Measurements from ENCODE around the gene CCDC192. TPM values are rescaled to one million over a fixed set of nuclear protein-coding genes. Genes with fewer than 3 reads are reported as not detected.
"Not testable (repeated sequence)": the region's sequence is repeated elsewhere in the genome, so short reads cannot be mapped to it uniquely, and the experiment has no call there.

The CCDC192 gene
- total and polyA plus RNA-seq, 4 donors, result not detected

DNA sequence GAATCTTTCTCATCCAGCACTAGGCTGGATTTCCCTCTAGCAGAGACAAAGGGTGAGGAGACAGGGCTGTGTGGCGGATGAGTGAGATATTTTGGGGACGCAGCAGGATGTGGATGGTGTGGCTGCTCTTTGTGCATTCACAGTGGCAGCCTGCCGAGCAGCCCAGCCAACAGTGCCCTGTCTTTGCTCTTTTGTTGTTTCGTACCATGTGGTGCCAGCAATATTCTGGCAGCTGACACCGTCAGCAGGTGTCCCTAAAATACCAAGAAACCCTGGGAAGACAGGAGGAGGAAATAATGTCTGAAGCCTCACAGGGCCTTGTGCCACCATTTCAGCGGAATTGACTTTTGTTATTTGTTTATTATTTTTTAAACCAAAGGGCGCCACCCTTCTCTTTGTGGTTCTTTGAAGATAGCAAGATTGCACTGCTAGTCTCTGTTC lies 141.4 kb downstream of the CCDC192 start:
- no peaks in the 10 kb centered on the region for H3K27me3 ChIP-seq (ENCODE audit: control insufficient read depth in 1 of 2, insufficient read depth in 2 of 2, low read length in 1 of 2)
- H3K27ac ChIP-seq (ENCODE audit: low read depth in 1 of 2, low read length in 2 of 2), result no peak overlapping the region
- DNase-seq, result no peak
- WGBS, 2 donors, result 57 to 58% methylated on average over 7 of the region's 7 CpGs
- H3K36me3 ChIP-seq (ENCODE audit: control insufficient read depth in 1 of 2, insufficient read depth in 2 of 2, low read length in 1 of 2), result no peaks in the 10 kb centered on the region
- H3K9me3 ChIP-seq (ENCODE audit: control insufficient read depth, low read length), result no peaks in the 10 kb centered on the region
- intact Hi-C loops (cut with DNase I), result no loop called here
- H3K4me3 ChIP-seq (ENCODE audit: low read length in 2 of 2), result no peak overlapping the region
- ATAC-seq (ENCODE audit: low FRiP score), result no peak
- H3K4me1 ChIP-seq (ENCODE audit: control insufficient read depth in 1 of 2, insufficient read depth in 2 of 2, low read length in 2 of 2), result no peaks in the 10 kb centered on the region

DNA sequence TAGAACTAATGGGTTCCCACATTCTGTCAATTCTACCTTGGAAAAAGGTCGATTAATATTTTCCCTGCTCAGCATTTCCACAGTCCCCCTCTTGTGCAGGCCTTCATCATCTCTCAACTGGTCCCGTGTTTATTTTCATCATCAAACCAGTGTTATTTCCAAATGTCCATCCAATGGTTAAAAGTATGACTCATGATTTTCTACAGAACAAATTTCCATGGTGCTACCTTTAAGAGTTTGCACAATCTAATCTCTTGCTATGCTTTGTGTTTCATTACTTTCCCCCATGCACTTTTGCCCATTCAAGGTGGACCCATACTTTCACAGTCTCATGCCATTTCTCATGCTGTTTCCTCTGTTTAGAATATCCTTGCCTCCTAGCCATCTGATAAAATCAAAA lies 143.7 kb downstream of the CCDC192 start:
- DNase-seq (no peak), ATAC-seq (ENCODE audit: low FRiP score) (no peak)
- H3K4me1 ChIP-seq (ENCODE audit: control insufficient read depth in 1 of 2, insufficient read depth in 2 of 2, low read length in 2 of 2), result no peaks in the 10 kb centered on the region
- intact Hi-C loops (cut with DNase I), result no loop called here
- H3K27me3 ChIP-seq (ENCODE audit: control insufficient read depth in 1 of 2, insufficient read depth in 2 of 2, low read length in 1 of 2), result no peaks in the 10 kb centered on the region
- WGBS, 2 donors, result 94 to 97% methylated on average over 2 of the region's 2 CpGs
- H3K27ac ChIP-seq (ENCODE audit: low read depth in 1 of 2, low read length in 2 of 2), result no peak overlapping the region
- no peak overlapping the region for H3K4me3 ChIP-seq (ENCODE audit: low read length in 2 of 2)
- no peaks in the 10 kb centered on the region for H3K9me3 ChIP-seq (ENCODE audit: control insufficient read depth, low read length)
- H3K36me3 ChIP-seq (ENCODE audit: control insufficient read depth in 1 of 2, insufficient read depth in 2 of 2, low read length in 1 of 2), result no peaks in the 10 kb centered on the region

DNA sequence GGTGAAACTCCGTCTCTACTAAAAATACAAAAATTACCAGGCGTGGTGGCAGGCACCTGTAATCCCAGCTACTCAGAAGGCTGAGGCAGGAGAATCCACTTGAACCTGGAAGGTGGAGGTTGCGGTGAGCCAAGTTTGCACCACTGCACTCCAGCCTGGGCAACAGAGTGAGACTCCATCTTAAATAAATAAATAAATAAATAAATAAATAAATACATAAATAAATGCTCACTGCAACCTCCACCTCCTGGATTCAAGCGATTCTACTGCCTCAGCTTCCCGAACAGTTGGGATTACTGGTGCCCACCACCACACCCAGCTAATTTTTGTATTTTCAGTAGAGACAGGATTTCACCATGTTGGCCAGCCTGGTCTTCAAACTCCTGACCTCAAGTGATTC lies 144.4 kb downstream of the CCDC192 start:
- intact Hi-C loops (cut with DNase I); ATAC-seq (ENCODE audit: low FRiP score): not testable (repeated sequence)
- WGBS, 2 donors, result 98 to 99% methylated on average over 5 of the region's 5 CpGs

DNA sequence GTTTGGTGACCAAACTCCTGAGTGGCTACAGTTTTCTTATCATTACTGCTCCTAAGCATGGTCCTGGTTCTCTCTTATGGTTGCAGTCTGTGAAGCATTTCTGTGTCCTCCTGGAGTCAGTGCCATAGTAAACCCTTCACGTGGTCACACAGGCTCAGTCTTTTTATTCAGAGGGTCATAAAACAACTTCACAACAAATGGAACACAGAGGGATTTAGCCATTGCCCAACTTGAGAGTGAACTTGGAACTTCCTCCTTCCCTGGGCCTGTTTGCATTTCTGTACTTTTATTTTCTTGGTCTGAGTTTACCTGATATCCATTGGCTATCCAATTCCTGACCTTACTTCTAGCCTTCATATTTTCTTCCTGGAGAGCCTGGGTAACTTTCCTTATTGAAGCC lies 144.9 kb downstream of the CCDC192 start:
- Histone ChIP-seq H3K27me3 (ENCODE audit: control insufficient read depth in 1 of 2, insufficient read depth in 2 of 2, low read length in 1 of 2) (no peaks in the 10 kb centered on the region), H3K36me3 (ENCODE audit: control insufficient read depth in 1 of 2, insufficient read depth in 2 of 2, low read length in 1 of 2) (no peaks in the 10 kb centered on the region), H3K4me1 (ENCODE audit: control insufficient read depth in 1 of 2, insufficient read depth in 2 of 2, low read length in 2 of 2) (no peaks in the 10 kb centered on the region), H3K9me3 (ENCODE audit: control insufficient read depth, low read length) (no peaks in the 10 kb centered on the region), H3K27ac (ENCODE audit: low read depth in 1 of 2, low read length in 2 of 2) (no peak overlapping the region), H3K4me3 (ENCODE audit: low read length in 2 of 2) (no peak overlapping the region)
- intact Hi-C loops (cut with DNase I), result no loop called here
- no peak for ATAC-seq (ENCODE audit: low FRiP score)
- no peak for DNase-seq
- 61 to 63% methylated on average over 1 of the region's 1 CpG for whole genome bisulfite sequencing, 2 donors

More for the DNA sequence above, 144.4 kb downstream of the CCDC192 start:
- not testable (repeated sequence) for H3K27me3 ChIP-seq (ENCODE audit: control insufficient read depth in 1 of 2, insufficient read depth in 2 of 2, low read length in 1 of 2); H3K4me1 ChIP-seq (ENCODE audit: control insufficient read depth in 1 of 2, insufficient read depth in 2 of 2, low read length in 2 of 2); H3K4me3 ChIP-seq (ENCODE audit: low read length in 2 of 2); DNase-seq; H3K27ac ChIP-seq (ENCODE audit: low read depth in 1 of 2, low read length in 2 of 2); H3K36me3 ChIP-seq (ENCODE audit: control insufficient read depth in 1 of 2, insufficient read depth in 2 of 2, low read length in 1 of 2); H3K9me3 ChIP-seq (ENCODE audit: control insufficient read depth, low read length)

DNA sequence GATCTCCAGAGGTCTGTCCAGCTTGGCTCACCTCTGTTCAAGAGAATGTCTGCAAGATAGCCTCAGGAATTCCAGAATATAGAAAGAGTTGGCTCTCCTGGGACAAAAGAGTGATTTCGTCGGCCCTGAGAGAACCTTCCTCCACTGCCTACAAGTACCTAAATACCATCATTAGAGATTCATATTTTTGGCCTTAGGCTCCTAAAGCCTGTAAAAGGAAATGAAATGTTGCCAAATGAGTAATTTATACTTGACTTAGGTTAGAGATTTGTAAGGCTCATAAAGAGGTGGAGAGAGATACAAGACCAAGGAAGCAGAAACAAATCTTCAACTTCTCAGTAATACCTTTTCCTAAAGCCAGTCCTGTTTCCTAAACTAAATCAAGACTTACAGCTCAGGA lies 146.2 kb downstream of the CCDC192 start:
- Histone ChIP-seq H3K36me3 (ENCODE audit: control insufficient read depth in 1 of 2, insufficient read depth in 2 of 2, low read length in 1 of 2) (no peaks in the 10 kb centered on the region), H3K4me3 (ENCODE audit: low read length in 2 of 2) (no peak overlapping the region), H3K27ac (ENCODE audit: low read depth in 1 of 2, low read length in 2 of 2) (no peak overlapping the region), H3K27me3 (ENCODE audit: control insufficient read depth in 1 of 2, insufficient read depth in 2 of 2, low read length in 1 of 2) (no peaks in the 10 kb centered on the region), H3K4me1 (ENCODE audit: control insufficient read depth in 1 of 2, insufficient read depth in 2 of 2, low read length in 2 of 2) (no peaks in the 10 kb centered on the region), H3K9me3 (ENCODE audit: control insufficient read depth, low read length) (no peaks in the 10 kb centered on the region)
- WGBS, 2 donors, result 76 to 80% methylated on average over 2 of the region's 2 CpGs
- DNase-seq (no peak), ATAC-seq (ENCODE audit: low FRiP score) (no peak)
- intact Hi-C loops (cut with DNase I), result no loop called here

DNA sequence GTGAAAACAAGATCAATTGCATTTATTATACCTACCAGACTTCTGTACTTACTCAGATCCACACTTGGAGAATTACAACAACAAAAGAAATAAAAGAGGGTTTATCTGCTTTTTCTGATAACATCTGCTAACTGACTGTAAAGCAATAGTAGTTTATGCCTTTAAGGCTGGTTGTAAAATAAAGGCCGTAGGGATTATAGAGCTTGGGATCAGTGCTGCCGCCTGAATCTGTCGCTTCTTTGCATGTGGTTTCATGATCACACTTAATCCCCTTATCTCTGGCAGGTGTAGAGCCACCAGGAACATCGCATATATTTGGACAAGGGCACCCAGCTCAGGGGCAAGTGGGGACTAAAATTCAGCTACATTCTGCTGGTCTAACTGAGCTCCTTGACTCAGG lies 146.7 kb downstream of the CCDC192 start:
- no peak for DNase-seq
- H3K4me3 ChIP-seq (ENCODE audit: low read length in 2 of 2), result no peak overlapping the region
- 91 to 93% methylated on average over 4 of the region's 4 CpGs for WGBS, 2 donors
- H3K27me3 ChIP-seq (ENCODE audit: control insufficient read depth in 1 of 2, insufficient read depth in 2 of 2, low read length in 1 of 2), result no peaks in the 10 kb centered on the region
- no peak overlapping the region for H3K27ac ChIP-seq (ENCODE audit: low read depth in 1 of 2, low read length in 2 of 2)
- H3K36me3 ChIP-seq (ENCODE audit: control insufficient read depth in 1 of 2, insufficient read depth in 2 of 2, low read length in 1 of 2), result no peaks in the 10 kb centered on the region
- no peak for ATAC-seq (ENCODE audit: low FRiP score)
- intact Hi-C loops (cut with DNase I), result no loop called here
- no peaks in the 10 kb centered on the region for H3K4me1 ChIP-seq (ENCODE audit: control insufficient read depth in 1 of 2, insufficient read depth in 2 of 2, low read length in 2 of 2)
- no peaks in the 10 kb centered on the region for H3K9me3 ChIP-seq (ENCODE audit: control insufficient read depth, low read length)

DNA sequence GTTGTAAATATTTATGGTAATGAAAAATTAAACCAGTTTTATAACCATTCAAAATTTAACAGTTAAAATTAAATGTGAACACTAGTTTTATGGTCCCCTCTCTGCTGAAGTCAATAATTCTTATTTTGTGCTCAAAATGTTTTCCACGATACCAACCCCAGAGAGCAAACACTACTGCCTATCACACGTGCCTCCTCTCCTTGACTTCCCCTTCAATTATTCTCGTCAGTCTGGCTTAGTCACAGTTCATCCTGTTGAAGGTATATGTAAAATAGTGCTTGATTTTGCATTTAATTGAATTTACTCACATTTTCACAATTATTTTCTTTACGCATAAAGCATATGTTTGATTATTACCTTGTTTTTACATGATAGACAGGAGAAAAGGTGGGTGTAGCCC lies 148.8 kb downstream of the CCDC192 start:
- H3K4me1 ChIP-seq (ENCODE audit: control insufficient read depth in 1 of 2, insufficient read depth in 2 of 2, low read length in 2 of 2), result no peaks in the 10 kb centered on the region
- no peaks in the 10 kb centered on the region for H3K9me3 ChIP-seq (ENCODE audit: control insufficient read depth, low read length)
- no peak overlapping the region for H3K27ac ChIP-seq (ENCODE audit: low read depth in 1 of 2, low read length in 2 of 2)
- intact Hi-C loops (cut with DNase I), result no loop called here
- H3K4me3 ChIP-seq (ENCODE audit: low read length in 2 of 2), result no peak overlapping the region
- DNase-seq (no peak), ATAC-seq (ENCODE audit: low FRiP score) (no peak)
- H3K36me3 ChIP-seq (ENCODE audit: control insufficient read depth in 1 of 2, insufficient read depth in 2 of 2, low read length in 1 of 2), result no peaks in the 10 kb centered on the region
- WGBS, 2 donors, result 83 to 88% methylated on average over 4 of the region's 4 CpGs
- H3K27me3 ChIP-seq (ENCODE audit: control insufficient read depth in 1 of 2, insufficient read depth in 2 of 2, low read length in 1 of 2), result no peaks in the 10 kb centered on the region

DNA sequence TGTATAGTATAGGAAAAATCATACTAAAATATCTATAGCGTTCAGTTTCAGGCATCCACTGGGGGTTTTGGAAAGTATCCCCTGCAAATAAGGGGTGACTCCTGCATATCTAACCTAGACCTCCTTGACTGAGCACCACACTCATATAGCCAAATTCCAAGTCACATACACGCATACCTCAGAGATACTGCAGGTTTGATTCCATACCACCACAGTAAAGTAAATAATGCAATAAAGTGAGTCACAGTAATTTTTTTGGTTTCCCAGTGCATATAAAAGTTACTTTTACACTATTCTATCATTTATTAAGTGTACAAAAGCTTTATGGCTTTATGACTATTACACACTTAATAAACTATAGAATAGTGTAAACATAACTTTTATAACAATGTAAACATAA lies 151.3 kb downstream of the CCDC192 start:
- intact Hi-C loops (cut with DNase I), result no loop called here

DNA sequence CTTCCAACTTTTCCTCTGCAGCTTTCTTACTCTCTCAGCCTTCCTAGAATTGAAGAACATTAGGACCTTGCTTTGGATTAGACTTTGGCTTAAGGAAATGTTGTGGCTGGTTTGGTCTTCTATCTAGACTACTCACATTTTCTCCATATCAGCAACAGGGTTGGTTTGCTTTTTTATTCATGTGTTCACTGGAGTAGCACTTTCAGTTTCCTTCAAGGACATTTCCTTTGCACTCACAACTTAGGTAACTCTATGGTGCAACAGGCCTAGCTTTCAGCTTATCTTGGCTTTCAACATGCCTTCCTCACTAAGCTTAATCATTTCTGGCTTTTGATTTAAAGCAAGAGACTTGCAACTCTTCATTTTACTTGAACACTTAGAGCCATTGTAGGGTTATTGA lies 153.1 kb downstream of the CCDC192 start:
- ATAC-seq (ENCODE audit: low FRiP score) (no peak), DNase-seq (no peak)
- no peak overlapping the region for H3K27ac ChIP-seq (ENCODE audit: low read depth in 1 of 2, low read length in 2 of 2)
- no peaks in the 10 kb centered on the region for H3K9me3 ChIP-seq (ENCODE audit: control insufficient read depth, low read length)
- no peaks in the 10 kb centered on the region for H3K4me1 ChIP-seq (ENCODE audit: control insufficient read depth in 1 of 2, insufficient read depth in 2 of 2, low read length in 2 of 2)
- intact Hi-C loops (cut with DNase I), result no loop called here
- no peaks in the 10 kb centered on the region for H3K36me3 ChIP-seq (ENCODE audit: control insufficient read depth in 1 of 2, insufficient read depth in 2 of 2, low read length in 1 of 2)
- no peaks in the 10 kb centered on the region for H3K27me3 ChIP-seq (ENCODE audit: control insufficient read depth in 1 of 2, insufficient read depth in 2 of 2, low read length in 1 of 2)
- no peak overlapping the region for H3K4me3 ChIP-seq (ENCODE audit: low read length in 2 of 2)

More for the DNA sequence above, 151.3 kb downstream of the CCDC192 start:
- H3K4me1 ChIP-seq (ENCODE audit: control insufficient read depth in 1 of 2, insufficient read depth in 2 of 2, low read length in 2 of 2), result no peaks in the 10 kb centered on the region
- WGBS, 2 donors, result 85 to 90% methylated on average over 2 of the region's 2 CpGs
- no peaks in the 10 kb centered on the region for H3K27me3 ChIP-seq (ENCODE audit: control insufficient read depth in 1 of 2, insufficient read depth in 2 of 2, low read length in 1 of 2)
- ATAC-seq (ENCODE audit: low FRiP score) (no peak), DNase-seq (no peak)
- H3K4me3 ChIP-seq (ENCODE audit: low read length in 2 of 2), result no peak overlapping the region
- H3K36me3 ChIP-seq (ENCODE audit: control insufficient read depth in 1 of 2, insufficient read depth in 2 of 2, low read length in 1 of 2), result no peaks in the 10 kb centered on the region
- no peaks in the 10 kb centered on the region for H3K9me3 ChIP-seq (ENCODE audit: control insufficient read depth, low read length)
- no peak overlapping the region for H3K27ac ChIP-seq (ENCODE audit: low read depth in 1 of 2, low read length in 2 of 2)
